Endothelial cell (in vitro differentiated cells): ENCODE results near the gene FARS2. TPM values are rescaled to one million over a fixed set of nuclear protein-coding genes. Genes with fewer than 3 reads are reported as not detected.

ENCODE experiments used
- DNase-seq: peaks from one replicate; pipeline ENCODE4 v3.0.0; 2021; ENCODE audit warnings: low spot score
- H3K27ac Mint-ChIP-seq: one replicate; pipeline ENCODE4 v1.8.0; 2021; ENCODE audit warnings: mixed read lengths, inconsistent platforms; ENCODE audit not compliant: unreplicated experiment
- H3K27me3 Mint-ChIP-seq: one replicate; pipeline ENCODE4 v1.8.0; 2021; ENCODE audit warnings: mild to moderate bottlenecking, moderate library complexity, mixed read lengths, inconsistent platforms; ENCODE audit not compliant: unreplicated experiment
- H3K36me3 Mint-ChIP-seq: one replicate; pipeline ENCODE4 v1.8.0; 2021; ENCODE audit warnings: mild to moderate bottlenecking, low read depth, mixed read lengths, inconsistent platforms; ENCODE audit not compliant: unreplicated experiment
- H3K4me1 Mint-ChIP-seq: one replicate; pipeline ENCODE4 v1.8.0; 2021; ENCODE audit warnings: mild to moderate bottlenecking, mixed read lengths, inconsistent platforms; ENCODE audit not compliant: unreplicated experiment
- H3K4me3 Mint-ChIP-seq: one replicate; pipeline ENCODE4 v1.8.0; 2021; ENCODE audit warnings: mild to moderate bottlenecking, mixed read lengths, inconsistent platforms; ENCODE audit not compliant: unreplicated experiment
- H3K9me3 Mint-ChIP-seq: one replicate; pipeline ENCODE4 v1.8.0; 2021; ENCODE audit warnings: mixed read lengths, inconsistent platforms; ENCODE audit not compliant: unreplicated experiment
- total RNA-seq: library from RNA; stranded (reverse); fragmentation: NEBNext Ultra II Directional; extraction: Animal tissue kit (Norgen Biotek cat#: 25700); gene quantifications from one replicate; pipeline ENCODE4 v1.2.1, GENCODE V29; 2021; ENCODE audit not compliant: unreplicated experiment
- TF ChIP-seq, protein P1 (sequence below): fragments of 200-600 bp; sonication (generic); IDR thresholded peaks from one replicate; pipeline ENCODE4 v1.5.0; 2021; ENCODE audit warnings: antibody characterized with exemption; ENCODE audit not compliant: unreplicated experiment

The FARS2 gene
- total RNA-seq, 1 donor from 2014 or later = 17.8 TPM

- H3K4me1 Mint-ChIP-seq = no peaks in the 10 kb centered on the region
- H3K4me3 Mint-ChIP-seq = no peak overlapping the region
- H3K9me3 Mint-ChIP-seq = no peaks in the 10 kb centered on the region
- H3K27ac Mint-ChIP-seq = no peak overlapping the region
- no peak for DNase-seq
- TF ChIP-seq, protein P1, sequence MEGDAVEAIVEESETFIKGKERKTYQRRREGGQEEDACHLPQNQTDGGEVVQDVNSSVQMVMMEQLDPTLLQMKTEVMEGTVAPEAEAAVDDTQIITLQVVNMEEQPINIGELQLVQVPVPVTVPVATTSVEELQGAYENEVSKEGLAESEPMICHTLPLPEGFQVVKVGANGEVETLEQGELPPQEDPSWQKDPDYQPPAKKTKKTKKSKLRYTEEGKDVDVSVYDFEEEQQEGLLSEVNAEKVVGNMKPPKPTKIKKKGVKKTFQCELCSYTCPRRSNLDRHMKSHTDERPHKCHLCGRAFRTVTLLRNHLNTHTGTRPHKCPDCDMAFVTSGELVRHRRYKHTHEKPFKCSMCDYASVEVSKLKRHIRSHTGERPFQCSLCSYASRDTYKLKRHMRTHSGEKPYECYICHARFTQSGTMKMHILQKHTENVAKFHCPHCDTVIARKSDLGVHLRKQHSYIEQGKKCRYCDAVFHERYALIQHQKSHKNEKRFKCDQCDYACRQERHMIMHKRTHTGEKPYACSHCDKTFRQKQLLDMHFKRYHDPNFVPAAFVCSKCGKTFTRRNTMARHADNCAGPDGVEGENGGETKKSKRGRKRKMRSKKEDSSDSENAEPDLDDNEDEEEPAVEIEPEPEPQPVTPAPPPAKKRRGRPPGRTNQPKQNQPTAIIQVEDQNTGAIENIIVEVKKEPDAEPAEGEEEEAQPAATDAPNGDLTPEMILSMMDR = no peak
- no peaks in the 10 kb centered on the region for H3K36me3 Mint-ChIP-seq
- peaks cover 2% of the 10 kb centered on the region for H3K27me3 Mint-ChIP-seq
Measured at GRCh38 chr6:5567352-5567751, 306.0 kb downstream of the FARS2 start.

DNA sequence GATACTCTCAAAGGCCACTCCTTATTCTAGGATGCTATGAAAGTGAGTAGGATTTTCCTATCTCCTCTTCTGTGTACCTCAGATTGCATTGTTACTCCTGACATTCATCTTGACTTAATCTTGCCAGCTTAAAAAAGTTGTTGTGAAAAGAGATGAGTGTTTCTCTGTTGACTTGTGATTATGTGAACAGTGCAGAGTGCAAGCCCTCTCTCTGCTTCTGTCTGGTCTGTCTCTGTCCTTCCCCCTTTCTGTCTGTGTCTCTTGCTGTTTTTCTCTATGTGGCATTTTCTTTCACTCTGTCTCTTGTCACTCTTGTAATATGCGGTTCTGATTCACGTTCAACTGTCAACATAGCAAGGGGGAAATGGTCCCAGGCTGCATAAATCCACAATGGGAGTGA is 306.6 kb downstream of the FARS2 start:
- H3K27me3 Mint-ChIP-seq = peaks cover 3% of the 10 kb centered on the region
- H3K9me3 Mint-ChIP-seq = no peaks in the 10 kb centered on the region
- no peak for DNase-seq
- TF ChIP-seq, protein P1 = no peak
- no peak overlapping the region for H3K27ac Mint-ChIP-seq
- peaks cover 4% of the 10 kb centered on the region for H3K36me3 Mint-ChIP-seq
- H3K4me1 Mint-ChIP-seq = no peaks in the 10 kb centered on the region
- H3K4me3 Mint-ChIP-seq = no peak overlapping the region

GRCh38 chr6:5569491-5569890 is 308.2 kb downstream of the FARS2 start:
- Mint-ChIP-seq H3K27ac (no peak overlapping the region), H3K4me1 (no peaks in the 10 kb centered on the region), H3K9me3 (no peaks in the 10 kb centered on the region), H3K27me3 (peaks cover 3% of the 10 kb centered on the region), H3K4me3 (no peak overlapping the region), H3K36me3 (peaks cover 6% of the 10 kb centered on the region)
- TF ChIP-seq, protein P1 = no peak
- DNase-seq = no peak

DNA sequence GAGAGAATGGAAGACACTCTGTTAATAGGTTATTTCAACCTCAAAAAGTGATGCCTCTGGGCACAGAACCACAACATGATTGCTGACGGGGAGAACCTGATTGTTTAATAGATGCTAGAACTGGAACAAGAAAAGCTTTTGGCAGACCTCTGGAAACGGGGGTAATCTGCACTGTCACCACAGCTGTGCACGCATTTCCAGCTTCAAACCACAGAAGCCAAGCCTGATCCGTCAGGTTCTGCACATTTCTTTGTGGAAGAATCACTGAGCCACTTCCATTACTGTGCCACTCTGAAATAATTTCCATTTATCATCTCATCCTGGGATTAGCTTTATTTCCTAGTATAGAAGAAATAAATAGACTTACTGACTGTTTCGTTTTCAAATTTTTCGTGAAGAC is 309.3 kb downstream of the FARS2 start:
- Mint-ChIP-seq H3K4me3 (no peak overlapping the region), H3K27ac (no peak overlapping the region), H3K9me3 (no peaks in the 10 kb centered on the region), H3K27me3 (peaks cover 3% of the 10 kb centered on the region), H3K36me3 (peaks cover 11% of the 10 kb centered on the region), H3K4me1 (no peaks in the 10 kb centered on the region)
- TF ChIP-seq, protein P1 = no peak
- no peak for DNase-seq

GRCh38 chr6:5580736-5581581 is 319.6 kb downstream of the FARS2 start:
- Mint-ChIP-seq H3K9me3 (no peaks in the 10 kb centered on the region), H3K36me3 (no peaks in the 10 kb centered on the region), H3K4me1 (peaks cover 4% of the 10 kb centered on the region), H3K27me3 (no peaks in the 10 kb centered on the region), H3K27ac (peak overlapping the region; percentile 36), H3K4me3 (no peak overlapping the region)
- no peak for DNase-seq
- TF ChIP-seq, protein P1 = no peak
